RWPE1 (cell line): ENCODE measurements around the gene MTHFS.

ENCODE experiments used
- CTCF ChIA-PET: fragments of 350-600 bp; sonication (Branson Sonifier 250); formaldehyde crosslinking; extraction: SDS; loops from one replicate; lab custom pipeline; 2021; lab: Yijun Ruan, JAX
- POLR2A ChIA-PET: fragments of 400-600 bp; formaldehyde crosslinking; extraction: SDS; loops from one replicate; lab custom pipeline; 2020; ENCODE audit warnings: antibody characterized with exemption; ENCODE audit not compliant: low non-redundant PET; lab: Yijun Ruan, JAX
- DNase-seq: peaks from one replicate; pipeline ENCODE4 v3.0.0; 2012; ENCODE audit warnings: low spot score
- H3K27ac ChIP-seq: fragments of 450-650 bp; 2 replicates; pipeline ENCODE4 v1.5.1; 2017
- CTCF ChIP-seq: fragments of 450-650 bp; conservative IDR thresholded peaks from 2 replicates; pipeline ENCODE4 v1.5.1; 2017; ENCODE audit warnings: low read depth, mild to moderate bottlenecking

Gene MTHFS

DNA sequence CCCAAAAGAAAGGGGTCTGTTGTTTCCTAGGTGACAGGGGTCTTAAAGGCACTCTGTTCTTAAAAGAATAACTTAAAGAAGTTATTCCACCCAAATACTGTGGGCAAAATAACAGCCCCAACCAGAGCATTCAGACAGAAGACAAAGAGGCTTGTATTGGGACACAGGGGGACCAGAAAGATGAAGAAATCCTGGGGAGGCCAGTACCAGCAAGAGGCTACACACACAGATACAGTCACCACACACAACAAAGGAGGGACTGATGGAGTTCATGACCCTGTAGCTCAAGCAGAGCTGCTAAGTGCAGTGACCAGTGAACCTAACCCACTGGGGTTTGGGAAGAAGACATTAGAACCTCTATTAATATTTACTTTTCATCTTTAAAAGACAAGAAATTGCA, 59.0 kb downstream of the MTHFS start:
- ChIA-PET CTCF (no interaction called here), POLR2A (no interaction called here)
- no peak for DNase-seq
- no peak for TF ChIP-seq CTCF
- no peak overlapping the region for H3K27ac ChIP-seq

DNA sequence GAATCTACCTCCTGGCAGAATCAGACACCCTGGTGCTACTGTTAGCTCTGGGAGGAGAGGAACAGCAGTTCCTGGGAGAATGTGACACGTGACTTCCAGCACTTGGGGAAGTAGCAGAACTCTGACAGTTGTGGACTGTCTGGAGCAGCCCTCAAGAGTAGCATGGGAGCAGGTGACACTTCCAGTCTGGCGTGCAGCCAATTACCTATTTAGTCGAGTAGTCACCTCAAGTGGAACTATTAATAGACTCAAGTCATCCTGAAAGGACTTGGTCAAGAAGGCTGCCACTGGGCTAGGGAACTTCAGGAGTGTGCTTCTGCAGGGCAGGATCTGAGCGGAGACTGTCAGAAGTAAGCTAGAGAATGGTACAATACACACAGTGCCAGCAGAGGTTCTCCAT, 62.3 kb downstream of the MTHFS start:
- no peak for DNase-seq
- ChIA-PET POLR2A (no interaction called here), CTCF (no interaction called here)

DNA sequence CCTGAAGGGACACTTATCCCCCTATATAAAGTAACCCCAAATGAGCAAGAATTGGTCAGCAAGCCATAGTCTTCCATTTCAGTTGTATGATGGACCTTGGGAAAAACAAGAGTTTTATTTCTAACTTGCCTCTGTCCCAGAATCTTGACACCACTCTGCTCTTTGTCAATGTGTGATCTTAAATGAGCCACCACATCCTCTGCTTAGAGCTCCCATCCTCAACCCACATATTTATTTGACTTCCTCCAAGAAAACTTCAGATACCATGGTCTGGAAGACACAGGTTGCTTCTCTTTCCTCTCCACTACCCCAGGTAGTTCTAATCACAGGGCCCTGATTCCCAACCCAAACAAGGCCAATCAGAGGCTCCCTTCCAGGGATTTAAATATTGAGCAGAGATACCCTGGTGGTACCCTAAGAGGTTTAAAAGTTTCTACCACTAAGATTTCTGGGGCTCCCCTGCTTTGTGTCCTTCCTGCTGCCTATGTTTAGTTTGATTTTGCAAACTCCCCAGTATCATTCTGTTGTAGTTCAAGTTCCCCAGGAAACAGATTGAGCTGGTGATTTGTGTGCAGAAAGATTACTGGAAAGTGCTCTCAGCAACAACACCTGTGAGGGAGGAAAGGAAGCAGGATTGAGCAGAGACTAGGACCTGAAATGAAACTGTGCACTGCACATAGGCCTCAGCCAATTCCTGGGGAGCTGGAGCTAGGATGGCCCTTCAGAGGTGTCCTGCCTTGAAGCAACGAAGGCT, 64.3 kb downstream of the MTHFS start:
- no peak for TF ChIP-seq CTCF
- ChIA-PET POLR2A (no interaction called here), CTCF (interaction anchor here (0.7 kb wide), 1 partner anchor 864 kb away, joined by 5 read pairs; no protein-coding TSS in a partner anchor)
- no peak overlapping the region for H3K27ac ChIP-seq
- DNase-seq: no peak

More for the DNA sequence above, 62.3 kb downstream of the MTHFS start:
- no peak for TF ChIP-seq CTCF
- H3K27ac ChIP-seq: no peak overlapping the region

DNA sequence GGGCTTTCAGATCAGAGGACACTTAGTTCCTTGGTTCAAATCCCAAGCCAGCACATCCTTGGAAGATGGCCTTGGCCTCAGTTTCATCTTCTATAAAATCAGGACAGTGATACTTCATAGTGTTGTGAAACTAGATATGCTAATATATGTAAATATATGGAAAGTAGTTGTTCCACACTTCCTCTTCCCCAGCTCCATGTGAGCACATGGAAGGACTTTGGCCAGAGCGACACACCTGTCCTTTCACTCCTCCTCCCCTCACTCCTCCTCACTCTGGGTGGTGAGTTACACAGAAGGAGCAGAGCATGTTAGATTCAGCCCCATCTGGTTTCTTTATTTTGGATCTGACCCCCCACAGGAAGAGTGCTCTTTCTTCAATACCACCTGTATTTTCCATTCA, 65.2 kb downstream of the MTHFS start:
- DNase-seq: no peak
- CTCF ChIA-PET: no interaction called here
- POLR2A ChIA-PET: no interaction called here
- no peak overlapping the region for H3K27ac ChIP-seq
- TF ChIP-seq CTCF: no peak

- H3K27ac ChIP-seq: no peak overlapping the region
- ChIA-PET POLR2A (no interaction called here), CTCF (interaction anchor here (0.6 kb wide), 1 partner anchor 30 kb away, joined by 3 read pairs; no protein-coding TSS in a partner anchor)
- DNase-seq: no peak
- no peak for TF ChIP-seq CTCF
Measured at GRCh38 chr15:79829950-79830349, 66.9 kb downstream of the MTHFS start.

DNA sequence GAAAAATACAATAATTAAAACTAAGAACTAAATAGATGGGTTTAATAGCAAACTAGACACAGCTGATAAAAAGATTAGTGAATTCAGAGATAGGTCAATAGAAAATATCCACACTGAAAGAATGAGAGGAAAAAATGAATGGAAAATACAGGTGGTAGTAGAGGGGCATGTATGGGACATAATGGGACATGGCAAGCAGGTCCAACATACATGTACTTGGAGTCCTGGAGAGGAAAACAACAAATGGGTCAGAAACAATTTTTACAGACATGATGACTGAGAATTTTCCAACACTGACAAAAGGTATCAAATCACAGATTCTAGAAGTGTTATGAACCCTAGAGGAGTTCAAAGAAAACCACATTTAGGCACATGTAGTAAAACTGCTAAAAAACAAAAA, 68.4 kb downstream of the MTHFS start:
- H3K27ac ChIP-seq: no peak overlapping the region
- TF ChIP-seq CTCF: no peak
- ChIA-PET CTCF (no interaction called here), POLR2A (no interaction called here)
- DNase-seq: no peak
